Small intestine (tissue), 16 donors: ENCODE measurements around the gene CLMP. TPM values are rescaled to one million over a fixed set of nuclear protein-coding genes. Genes with fewer than 3 reads are reported as not detected.

Source experiments
- DNase-seq, 2 donors: peaks; one replicate each; pipeline versions ENCODE4 v3.0.0 to v3.0.0-alpha.2; 2013
- FAIRE-seq: peaks from 2 replicates; lab custom pipeline; 2012; peaks lifted over from hg19 to GRCh38; lab: Jason Lieb, UNC
- H3K27ac ChIP-seq, 3 donors: one replicate each; pipeline ENCODE4 v1.5.1; 2013; ENCODE audit warnings: low read length in 2 of 3, mild to moderate bottlenecking in 2 of 3, control low read depth in 1 of 3, inconsistent platforms in 1 of 3, low read depth in 1 of 3, moderate library complexity in 1 of 3
- H3K27me3 ChIP-seq, 3 donors: one replicate each; pipeline ENCODE4 v1.6.1; 2013; ENCODE audit warnings: low read length in 3 of 3, inconsistent platforms in 1 of 3; ENCODE audit not compliant: control insufficient read depth in 3 of 3, insufficient read depth in 3 of 3
- H3K36me3 ChIP-seq, 3 donors: one replicate each; pipeline ENCODE4 v1.6.1; 2013; ENCODE audit warnings: low read length in 3 of 3, inconsistent platforms in 1 of 3, low read depth in 1 of 3, mild to moderate bottlenecking in 1 of 3, moderate library complexity in 1 of 3; ENCODE audit not compliant: control insufficient read depth in 3 of 3, insufficient read depth in 2 of 3
- H3K4me1 ChIP-seq, 3 donors: one replicate each; pipeline ENCODE4 v1.6.1; 2013; ENCODE audit warnings: low read length in 2 of 3, inconsistent platforms in 1 of 3, low read depth in 1 of 3, mild to moderate bottlenecking in 1 of 3, moderate library complexity in 1 of 3; ENCODE audit not compliant: control insufficient read depth in 3 of 3, insufficient read depth in 2 of 3
- H3K4me3 ChIP-seq, 3 donors: one replicate each; pipeline ENCODE4 v1.5.1; 2013; ENCODE audit warnings: low read length in 3 of 3, control low read depth in 1 of 3, inconsistent platforms in 1 of 3, low read depth in 1 of 3, mild to moderate bottlenecking in 1 of 3, moderate library complexity in 1 of 3
- H3K9me3 ChIP-seq, 2 donors: one replicate each; pipeline ENCODE4 v1.6.1; 2013; ENCODE audit warnings: low read depth in 1 of 2, low read length in 1 of 2; ENCODE audit not compliant: control insufficient read depth in 2 of 2, insufficient read depth in 1 of 2
- WGBS, 3 donors: extraction: QIAGEN DNeasy Blood & Tissue Kit; methylation state at CpG; one replicate each; pipeline ENCODE4 v1.1.7; 2013; 5-methylcytosine and 5-hydroxymethylcytosine counted together
- long read RNA-seq, 10 donors: transcript quantifications; one replicate each; lab custom pipeline, GENCODE V29; 2026
- polyA plus RNA-seq, 4 donors: library from polyadenylated mRNA; stranded (reverse) in 3 of 4; unstranded in 1 of 4; fragments of 200-250 nt in 3 of 4; fragments of 120-200 nt in 1 of 4; gene quantifications; one replicate each; pipeline versions ENCODE4 v1.2.1 to v1.2.3, GENCODE V29; 2013
- donor health status: healthy with polysubstance abuse.
- donor health status: control.
- donor health status: control.
- donor health status: Bipolar disorder and iron deficiency.
- donor health status: healthy.

The CLMP gene
- 10 to 100 TPM in 1 of 4 donors, 1 to 10 TPM in 2, under 1 TPM in 1; 0.22 to 12.2 (median 5.9) TPM for polyA plus RNA-seq
- long read RNA-seq, donor 1, full-length matches to known transcripts: 2 of 2 reads
- long read RNA-seq, donor 1, partial matches to known transcripts: 0 of 2 reads
- long read RNA-seq, donor 1, other reads (novel, unspliced or antisense): 0 of 2 reads
- long read RNA-seq, donor 2: 0 reads
- long read RNA-seq, donor 3, full-length matches to known transcripts: 2 of 19 reads
- long read RNA-seq, donor 3, partial matches to known transcripts: 17 of 19 reads
- long read RNA-seq, donor 3, other reads (novel, unspliced or antisense): 0 of 19 reads
- long read RNA-seq, donor 4: 0 reads
- long read RNA-seq, donor 5: 0 reads
- long read RNA-seq, donor 6, full-length matches to known transcripts: 3 of 3 reads
- long read RNA-seq, donor 6, partial matches to known transcripts: 0 of 3 reads
- long read RNA-seq, donor 6, other reads (novel, unspliced or antisense): 0 of 3 reads
- long read RNA-seq, donor 7: 0 reads
- long read RNA-seq, donor 8, full-length matches to known transcripts: 1 of 1 reads
- long read RNA-seq, donor 8, partial matches to known transcripts: 0 of 1 reads
- long read RNA-seq, donor 8, other reads (novel, unspliced or antisense): 0 of 1 reads
- long read RNA-seq, donor 9, full-length matches to known transcripts: 2 of 2 reads
- long read RNA-seq, donor 9, partial matches to known transcripts: 0 of 2 reads
- long read RNA-seq, donor 9, other reads (novel, unspliced or antisense): 0 of 2 reads
- long read RNA-seq, donor 10, full-length matches to known transcripts: 6 of 13 reads
- long read RNA-seq, donor 10, partial matches to known transcripts: 7 of 13 reads
- long read RNA-seq, donor 10, other reads (novel, unspliced or antisense): 0 of 13 reads

GRCh38 chr11:123195188-123196059 lies at the start of gene CLMP:
Gene CLMP, minus strand, starts transcription at chr11:123195248. Its CDS starts 308 bp downstream, at chr11:123194940.
- Histone ChIP-seq H3K27me3 (peaks cover 0 to 40% (median 9%) of the 10 kb centered on the region in 3 donors), H3K27ac (peak within 1 kb of the TSS; percentile 5 to 66 (median 62)), H3K4me1 (peaks cover 0 to 13% (median 0%) of the 10 kb centered on the region in 3 donors), H3K4me3 (peak within 1 kb of the TSS in 2 of 3 donors; percentile 44 to 53), H3K9me3 (no peaks in the 10 kb centered on the region), H3K36me3 (peaks cover 0 to 4% (median 0%) of the 10 kb centered on the region in 3 donors)
- 18 to 43% (median 37%) methylated on average over 38 to 53 of the region's 53 CpGs for WGBS, 3 donors
- FAIRE-seq: no peak
- peak in 1 of 2 donors; percentile 62 for DNase-seq

GRCh38 chr11:123241874-123242543 lies 47.0 kb upstream of the CLMP start:
- no peaks in the 10 kb centered on the region for H3K27me3 ChIP-seq
- no peaks in the 10 kb centered on the region for H3K36me3 ChIP-seq
- H3K4me1 ChIP-seq: no peaks in the 10 kb centered on the region
- FAIRE-seq (no peak), DNase-seq (no peak)
- WGBS, 3 donors: 72 to 79% (median 76%) methylated on average over 11 of the region's 11 CpGs
- no peaks in the 10 kb centered on the region for H3K9me3 ChIP-seq
- no peak overlapping the region for H3K4me3 ChIP-seq
- no peak overlapping the region for H3K27ac ChIP-seq

GRCh38 chr11:123241294-123241693 lies 46.2 kb upstream of the CLMP start:
- FAIRE-seq (no peak), DNase-seq (no peak)
- 72 to 89% (median 79%) methylated on average over 1 of the region's 1 CpG for WGBS, 3 donors
- no peaks in the 10 kb centered on the region for H3K4me1 ChIP-seq
- no peaks in the 10 kb centered on the region for H3K9me3 ChIP-seq
- H3K4me3 ChIP-seq: no peak overlapping the region
- H3K27ac ChIP-seq: no peak overlapping the region
- H3K36me3 ChIP-seq: no peaks in the 10 kb centered on the region
- H3K27me3 ChIP-seq: no peaks in the 10 kb centered on the region

GRCh38 chr11:123239191-123240150 lies 44.4 kb upstream of the CLMP start:
- Histone ChIP-seq H3K9me3 (no peaks in the 10 kb centered on the region), H3K27me3 (no peaks in the 10 kb centered on the region), H3K36me3 (no peaks in the 10 kb centered on the region), H3K27ac (no peak overlapping the region), H3K4me1 (peaks cover 0 to 3% (median 0%) of the 10 kb centered on the region in 3 donors), H3K4me3 (no peak overlapping the region)
- FAIRE-seq (no peak), DNase-seq (no peak)
- 93 to 94% (median 94%) methylated on average over 15 of the region's 15 CpGs for WGBS, 3 donors

GRCh38 chr11:123238297-123238696 lies 43.2 kb upstream of the CLMP start:
- no peak overlapping the region for H3K4me3 ChIP-seq
- H3K9me3 ChIP-seq: no peaks in the 10 kb centered on the region
- peak; percentile 7 to 71 for DNase-seq
- no peak for FAIRE-seq
- no peaks in the 10 kb centered on the region for H3K36me3 ChIP-seq
- H3K27me3 ChIP-seq: no peaks in the 10 kb centered on the region
- 82 to 100% (median 100%) methylated on average over 1 of the region's 1 CpG for WGBS, 3 donors
- H3K4me1 ChIP-seq: peaks cover 3 to 12% (median 8%) of the 10 kb centered on the region in 3 donors
- peak overlapping the region in 1 of 3 donors; percentile 56 for H3K27ac ChIP-seq

GRCh38 chr11:123236879-123237278 lies 41.8 kb upstream of the CLMP start:
- H3K36me3 ChIP-seq: no peaks in the 10 kb centered on the region
- no peak overlapping the region for H3K27ac ChIP-seq
- peaks cover 3 to 20% (median 8%) of the 10 kb centered on the region in 3 donors for H3K4me1 ChIP-seq
- DNase-seq: no peak
- H3K4me3 ChIP-seq: no peak overlapping the region
- H3K9me3 ChIP-seq: no peaks in the 10 kb centered on the region
- H3K27me3 ChIP-seq: no peaks in the 10 kb centered on the region
- WGBS, 3 donors: 87 to 91% (median 91%) methylated on average over 3 of the region's 3 CpGs
- no peak for FAIRE-seq
